G401.6 (cell line): ENCODE data around the gene IFITM10.

Experiments used
- FAIRE-seq: peaks from 2 replicates; lab custom pipeline; 2012; peaks lifted over from hg19 to GRCh38; lab: Jason Lieb, UNC

Gene IFITM10

GRCh38 chr11:1750481-1750839, at the start of gene IFITM10:
TSS of gene IFITM10 (minus strand) at chr11:1750595. CDS start at chr11:1750442, 153 bp downstream.
- FAIRE-seq: no peak

- FAIRE-seq: no peak
These were observed 47.2 kb upstream of the IFITM10 start for GRCh38 chr11:1797391-1798125.

- FAIRE-seq: no peak
These were observed 46.1 kb upstream of the IFITM10 start for GRCh38 chr11:1796413-1797011.

- FAIRE-seq: no peak
These were observed 42.7 kb upstream of the IFITM10 start for GRCh38 chr11:1793081-1793480.

- FAIRE-seq: no peak
These were observed 42.1 kb upstream of the IFITM10 start for GRCh38 chr11:1792461-1792860.

- no peak for FAIRE-seq
These were observed 41.5 kb upstream of the IFITM10 start for GRCh38 chr11:1791912-1792311.

- no peak for FAIRE-seq
These were observed 36.1 kb upstream of the IFITM10 start for GRCh38 chr11:1786466-1786865.

GRCh38 chr11:1785749-1786413, 35.5 kb upstream of the IFITM10 start:
- no peak for FAIRE-seq

- FAIRE-seq: no peak
These were observed 34.6 kb upstream of the IFITM10 start for GRCh38 chr11:1784761-1785650.

- FAIRE-seq: no peak
These were observed 33.5 kb upstream of the IFITM10 start for GRCh38 chr11:1783725-1784529.

GRCh38 chr11:1782831-1783724, 32.7 kb upstream of the IFITM10 start:
- FAIRE-seq: no peak

GRCh38 chr11:1782031-1782590, 31.7 kb upstream of the IFITM10 start:
- FAIRE-seq: no peak

- FAIRE-seq: no peak
These were observed 31.2 kb upstream of the IFITM10 start for GRCh38 chr11:1781593-1781975.

GRCh38 chr11:1780700-1781592, 30.6 kb upstream of the IFITM10 start:
- FAIRE-seq: no peak

GRCh38 chr11:1779806-1780699, 29.7 kb upstream of the IFITM10 start:
- no peak for FAIRE-seq

GRCh38 chr11:1779034-1779805, 28.8 kb upstream of the IFITM10 start:
- FAIRE-seq: no peak

GRCh38 chr11:1778141-1778911, 27.9 kb upstream of the IFITM10 start:
- FAIRE-seq: no peak
